HS-27A (cell line): ENCODE data around the gene OR4B1.

Experiments used
- DNase-seq: peaks from one replicate; pipeline ENCODE4 v3.0.0-alpha.2; 2012; ENCODE audit warnings: low read depth, missing footprints

The OR4B1 gene

DNA sequence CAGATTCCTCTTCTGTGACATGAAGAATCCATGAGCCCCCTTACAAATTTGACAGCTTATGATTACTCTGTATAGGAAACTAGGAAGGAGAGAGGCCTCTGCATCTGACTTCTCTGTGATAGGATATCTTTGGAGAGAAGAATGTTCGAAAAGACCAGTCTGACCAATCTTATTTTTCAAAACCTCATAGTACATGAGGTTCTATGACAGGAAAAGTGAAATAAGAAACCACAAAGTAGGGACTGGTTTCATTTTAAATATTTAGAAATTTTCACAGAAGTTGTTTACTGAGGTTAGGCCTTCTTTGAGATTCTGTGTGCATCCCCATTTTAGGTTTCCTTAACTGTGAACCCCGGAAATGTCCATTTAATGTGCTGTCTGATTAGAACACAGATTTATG is 45.0 kb downstream of the OR4B1 start:
- DNase-seq = no peak

DNA sequence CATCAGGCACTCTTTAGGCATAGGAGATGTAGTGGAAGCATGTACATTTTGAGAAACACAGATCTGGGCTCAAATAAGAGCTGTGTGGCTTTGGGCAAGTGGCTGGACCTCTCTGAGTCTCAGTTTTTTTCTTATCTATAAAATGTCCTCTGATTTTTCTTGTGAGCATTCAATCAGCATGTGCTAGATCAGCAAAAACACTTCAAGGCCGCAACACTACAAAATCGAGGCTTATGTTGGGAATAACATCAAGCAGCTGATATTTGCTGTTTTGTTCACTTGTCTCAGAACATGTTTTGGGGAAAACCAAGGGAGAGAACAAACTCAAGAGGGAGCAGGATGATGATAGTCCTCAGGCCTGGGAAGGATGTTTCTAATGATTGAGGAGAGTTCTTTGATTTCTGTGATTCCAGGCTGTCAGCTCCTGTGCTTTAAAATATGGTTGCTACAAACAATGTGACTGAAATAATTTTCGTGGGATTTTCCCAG is 46.9 kb downstream of the OR4B1 start, which contains the start of gene OR4X1:
Gene OR4X1, plus strand, starts transcription at position 439 of the 489 bp plus-strand sequence. Its CDS starts 0 bp downstream, at position 439.
- DNase-seq = no peak
